Ovary (tissue), 3 donors: ENCODE measurements around the gene LYRM1.

Source experiments
- POLR2A ChIP-seq: fragments of 450-650 bp; IDR thresholded peaks from one replicate; pipeline ENCODE4 v1.6.1; 2017; ENCODE audit warnings: antibody characterized with exemption, mild to moderate bottlenecking, moderate library complexity
- TF ChIP-seq, protein P1 (sequence below), 3 donors: fragments of 450-650 bp in 2 of 3; fragments of 200-600 bp in 1 of 3; IDR thresholded peaks; one replicate each; pipeline versions ENCODE4 v1.5.1 to v1.8.0; 2016 to 2022; ENCODE audit warnings: antibody characterized with exemption in 3 of 3, mild to moderate bottlenecking in 1 of 3
- donor health status: DM: no; HTN: no; CAD: no.

DNA sequence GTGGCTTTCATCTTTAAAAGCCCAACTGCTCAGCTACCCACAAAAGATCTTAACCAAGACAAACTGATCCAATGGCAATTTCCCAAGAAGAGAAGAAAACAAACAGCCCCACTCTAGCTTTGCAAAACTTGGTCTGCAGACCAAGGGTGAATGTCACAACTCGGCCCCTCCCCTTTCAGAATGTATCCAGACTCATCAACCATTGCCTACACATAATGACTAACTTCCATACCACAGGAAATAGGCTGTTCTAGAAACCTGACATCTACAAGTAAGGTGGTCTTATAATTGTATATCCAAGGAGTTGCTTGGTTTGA, 16.4 kb upstream of the LYRM1 start:
- TF ChIP-seq, protein P1, sequence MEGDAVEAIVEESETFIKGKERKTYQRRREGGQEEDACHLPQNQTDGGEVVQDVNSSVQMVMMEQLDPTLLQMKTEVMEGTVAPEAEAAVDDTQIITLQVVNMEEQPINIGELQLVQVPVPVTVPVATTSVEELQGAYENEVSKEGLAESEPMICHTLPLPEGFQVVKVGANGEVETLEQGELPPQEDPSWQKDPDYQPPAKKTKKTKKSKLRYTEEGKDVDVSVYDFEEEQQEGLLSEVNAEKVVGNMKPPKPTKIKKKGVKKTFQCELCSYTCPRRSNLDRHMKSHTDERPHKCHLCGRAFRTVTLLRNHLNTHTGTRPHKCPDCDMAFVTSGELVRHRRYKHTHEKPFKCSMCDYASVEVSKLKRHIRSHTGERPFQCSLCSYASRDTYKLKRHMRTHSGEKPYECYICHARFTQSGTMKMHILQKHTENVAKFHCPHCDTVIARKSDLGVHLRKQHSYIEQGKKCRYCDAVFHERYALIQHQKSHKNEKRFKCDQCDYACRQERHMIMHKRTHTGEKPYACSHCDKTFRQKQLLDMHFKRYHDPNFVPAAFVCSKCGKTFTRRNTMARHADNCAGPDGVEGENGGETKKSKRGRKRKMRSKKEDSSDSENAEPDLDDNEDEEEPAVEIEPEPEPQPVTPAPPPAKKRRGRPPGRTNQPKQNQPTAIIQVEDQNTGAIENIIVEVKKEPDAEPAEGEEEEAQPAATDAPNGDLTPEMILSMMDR (IDR thresholded peaks at IDR 0.05) = no peak
- TF ChIP-seq POLR2A = no peak
